Activated naive CD4-positive, alpha-beta T cell treated with anti-CD3 and anti-CD28 coated beads, Interleukin-2, amount 10 ng/mL, durations not matched to agents 7 days and 5 days (primary cell): ENCODE measurements around the gene TUBGCP2.
A peak's percentile ranks its signal among the peaks of the same experiment; 100 is the strongest.

Experiments used
- CTCF ChIA-PET: fragments of 350-600 bp; sonication (Branson Sonifier 250); formaldehyde crosslinking; loops from one replicate; lab custom pipeline; 2021; ENCODE audit warnings: antibody characterized with exemption; lab: Charles Lee
- DNase-seq: peaks from one replicate; pipeline ENCODE4 v3.0.0-alpha.2; 2020
- H3K27ac Mint-ChIP-seq: one replicate; pipeline ENCODE4 v1.8.0; 2021; ENCODE audit warnings: mild to moderate bottlenecking, moderate library complexity, mixed read lengths
- H3K27me3 Mint-ChIP-seq: one replicate; pipeline ENCODE4 v1.8.0; 2021; ENCODE audit warnings: mild to moderate bottlenecking, mixed read lengths
- H3K36me3 Mint-ChIP-seq: one replicate; pipeline ENCODE4 v1.8.0; 2021; ENCODE audit warnings: mixed read lengths
- H3K4me1 Mint-ChIP-seq: one replicate; pipeline ENCODE4 v1.8.0; 2021; ENCODE audit warnings: mixed read lengths
- H3K4me3 Mint-ChIP-seq: one replicate; pipeline ENCODE4 v1.8.0; 2021; ENCODE audit warnings: mild to moderate bottlenecking, moderate library complexity, mixed read lengths
- H3K9me3 Mint-ChIP-seq: one replicate; pipeline ENCODE4 v1.8.0; 2021; ENCODE audit warnings: mixed read lengths

Gene TUBGCP2, protein sequence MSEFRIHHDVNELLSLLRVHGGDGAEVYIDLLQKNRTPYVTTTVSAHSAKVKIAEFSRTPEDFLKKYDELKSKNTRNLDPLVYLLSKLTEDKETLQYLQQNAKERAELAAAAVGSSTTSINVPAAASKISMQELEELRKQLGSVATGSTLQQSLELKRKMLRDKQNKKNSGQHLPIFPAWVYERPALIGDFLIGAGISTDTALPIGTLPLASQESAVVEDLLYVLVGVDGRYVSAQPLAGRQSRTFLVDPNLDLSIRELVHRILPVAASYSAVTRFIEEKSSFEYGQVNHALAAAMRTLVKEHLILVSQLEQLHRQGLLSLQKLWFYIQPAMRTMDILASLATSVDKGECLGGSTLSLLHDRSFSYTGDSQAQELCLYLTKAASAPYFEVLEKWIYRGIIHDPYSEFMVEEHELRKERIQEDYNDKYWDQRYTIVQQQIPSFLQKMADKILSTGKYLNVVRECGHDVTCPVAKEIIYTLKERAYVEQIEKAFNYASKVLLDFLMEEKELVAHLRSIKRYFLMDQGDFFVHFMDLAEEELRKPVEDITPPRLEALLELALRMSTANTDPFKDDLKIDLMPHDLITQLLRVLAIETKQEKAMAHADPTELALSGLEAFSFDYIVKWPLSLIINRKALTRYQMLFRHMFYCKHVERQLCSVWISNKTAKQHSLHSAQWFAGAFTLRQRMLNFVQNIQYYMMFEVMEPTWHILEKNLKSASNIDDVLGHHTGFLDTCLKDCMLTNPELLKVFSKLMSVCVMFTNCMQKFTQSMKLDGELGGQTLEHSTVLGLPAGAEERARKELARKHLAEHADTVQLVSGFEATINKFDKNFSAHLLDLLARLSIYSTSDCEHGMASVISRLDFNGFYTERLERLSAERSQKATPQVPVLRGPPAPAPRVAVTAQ

DNA sequence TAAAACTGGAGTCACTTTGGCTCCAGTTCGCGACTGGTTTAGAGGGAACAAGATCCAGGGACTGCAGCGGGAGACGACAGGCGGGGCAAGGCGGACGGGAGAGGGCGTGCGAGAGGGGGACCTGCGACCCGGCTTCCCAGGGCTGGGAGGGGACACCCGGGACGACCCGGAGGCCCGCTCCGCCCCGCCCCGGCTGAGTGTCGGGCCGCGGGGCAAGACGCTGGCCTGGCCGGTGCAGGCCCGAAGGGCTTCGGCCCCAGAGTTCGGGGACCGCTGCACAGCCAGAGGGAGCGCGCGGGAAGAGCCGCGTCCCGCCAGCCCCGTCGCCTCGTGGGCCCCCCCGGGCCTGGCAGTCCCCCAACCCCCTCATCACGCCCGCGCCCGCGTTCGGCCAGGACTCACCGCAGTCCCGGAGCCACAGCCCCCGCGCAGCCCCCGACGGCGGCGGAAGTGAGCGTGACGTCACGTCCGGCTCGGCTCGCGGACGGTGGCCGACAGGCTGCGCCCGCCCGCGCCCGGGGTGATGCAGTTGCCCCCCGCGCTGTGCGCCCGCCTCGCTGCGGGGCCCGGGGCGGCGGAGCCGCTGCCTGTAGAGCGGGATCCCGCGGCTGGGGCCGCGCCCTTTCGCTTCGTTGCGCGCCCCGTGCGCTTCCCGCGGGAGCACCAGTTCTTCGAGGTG lies at the start of gene TUBGCP2, which contains the start of gene ZNF511:
Gene TUBGCP2, minus strand, starts transcription at position 452 of the 679 bp plus-strand sequence. CDS start 5,931 bp downstream, outside the sequence.
Gene ZNF511, plus strand, starts transcription at position 494 of the 679 bp plus-strand sequence. Its CDS starts 30 bp downstream, at position 524.
- no peaks in the 10 kb centered on the region for H3K9me3 Mint-ChIP-seq
- CTCF ChIA-PET, result interaction anchor here (0.8 to 2.0 kb wide), 13 partner anchors 10 to 165 kb away, joined by 3 to 11 read pairs (median 5); partner anchors contain the start of gene ADAM8
- peak within 1 kb of the TSS; percentile 96 for H3K4me3 Mint-ChIP-seq
- H3K36me3 Mint-ChIP-seq, result peaks cover 21% of the 10 kb centered on the region
- peak within 1 kb of the TSS; percentile 99 for H3K27ac Mint-ChIP-seq
- peak; percentile 89 for DNase-seq
- H3K4me1 Mint-ChIP-seq, result peaks cover 31% of the 10 kb centered on the region
- H3K27me3 Mint-ChIP-seq, result no peaks in the 10 kb centered on the region

DNA sequence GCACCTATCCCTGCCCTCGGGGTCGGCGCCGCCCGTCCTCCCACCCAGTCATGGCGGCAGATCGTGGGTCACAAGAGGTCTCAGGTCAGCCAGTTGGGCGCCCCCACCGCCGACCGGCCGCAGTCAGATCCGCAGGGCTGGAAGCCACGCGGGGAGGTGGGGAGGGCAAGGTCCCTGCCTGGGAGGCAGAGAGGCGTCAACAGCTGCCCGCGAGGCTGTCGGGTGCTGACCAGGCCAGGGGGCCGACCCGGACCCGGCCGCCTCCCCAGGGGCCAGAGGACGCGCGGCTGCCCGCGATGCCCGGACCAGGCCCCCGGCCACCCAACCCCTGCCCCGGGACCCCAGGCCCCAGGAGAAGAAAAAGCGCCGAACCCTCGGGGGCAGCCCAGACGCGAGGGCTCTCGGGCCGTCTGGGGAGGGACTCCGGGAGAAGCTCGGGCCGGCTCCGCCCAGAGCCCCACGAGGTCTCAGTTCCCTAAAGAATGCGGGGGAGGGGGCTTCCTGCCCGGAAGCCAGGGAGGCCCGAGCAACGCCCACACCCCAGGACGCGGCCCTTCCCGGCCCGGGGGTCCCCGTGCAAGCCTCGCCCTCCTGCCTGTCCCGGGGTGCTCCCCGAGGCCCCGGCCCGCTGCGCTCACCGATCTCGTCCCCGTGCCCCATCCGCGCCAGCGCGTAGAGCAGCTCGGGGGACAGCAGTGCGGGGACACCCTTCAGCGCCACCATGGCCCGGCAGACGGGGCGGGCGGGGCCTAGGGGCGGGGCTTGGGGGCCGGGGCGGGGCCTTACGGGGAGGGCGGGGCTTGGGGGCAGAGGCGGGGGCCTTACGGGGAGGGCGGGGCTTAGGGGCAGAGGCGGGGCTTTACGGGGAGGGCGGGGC lies 48.9 kb upstream of the TUBGCP2 start, which contains the start of gene FUOM:
Gene FUOM, minus strand, starts transcription at position 735 of the 877 bp plus-strand sequence. Its CDS starts 12 bp downstream, at position 723.
- Mint-ChIP-seq H3K27ac (no peak within 1 kb of the TSS), H3K27me3 (peaks cover 3% of the 10 kb centered on the region), H3K9me3 (no peaks in the 10 kb centered on the region), H3K4me1 (peaks cover 6% of the 10 kb centered on the region), H3K4me3 (peak within 1 kb of the TSS; percentile 73), H3K36me3 (no peaks in the 10 kb centered on the region)
- DNase-seq, result peak; percentile 83
- CTCF ChIA-PET, result no interaction called here

DNA sequence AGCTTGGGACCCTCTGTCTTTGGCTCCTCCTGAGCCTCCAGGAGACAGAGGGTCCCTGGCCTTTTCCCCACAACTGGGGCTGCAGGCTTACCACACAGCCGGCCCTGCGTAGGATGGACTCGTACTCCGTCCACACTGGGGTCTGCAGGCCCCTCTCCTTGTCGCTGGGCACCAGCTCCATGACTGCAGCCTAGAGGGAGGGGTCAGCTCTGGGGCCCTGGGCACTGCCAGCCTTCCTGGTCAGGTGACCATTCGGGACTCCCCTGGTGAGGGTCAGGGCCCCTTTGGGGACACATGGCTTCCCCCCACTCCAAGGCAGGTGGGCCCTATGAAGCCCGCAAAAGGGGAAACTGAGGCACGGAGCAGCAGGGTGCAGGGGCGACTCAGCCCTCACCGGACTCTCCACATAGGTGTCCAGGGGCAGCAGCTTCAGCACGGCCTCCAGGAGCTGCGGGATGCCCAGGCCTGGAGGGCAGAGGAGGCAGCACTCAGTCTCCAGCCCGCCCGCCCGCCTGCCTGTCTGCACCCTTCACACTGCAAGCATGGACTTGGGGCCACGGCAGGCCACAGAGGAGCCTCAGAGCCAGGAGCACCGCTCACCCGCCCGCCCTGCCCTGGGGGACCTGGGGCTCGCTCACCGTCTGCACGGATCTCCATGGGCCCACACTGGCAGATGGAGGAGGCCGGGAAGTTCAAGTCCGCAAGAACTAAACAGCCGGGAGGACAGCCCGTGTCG lies 48.0 kb upstream of the TUBGCP2 start:
- Mint-ChIP-seq H3K27me3 (peaks cover 5% of the 10 kb centered on the region), H3K4me1 (peaks cover 6% of the 10 kb centered on the region), H3K27ac (no peak overlapping the region), H3K4me3 (peak overlapping the region; percentile 73), H3K9me3 (no peaks in the 10 kb centered on the region), H3K36me3 (no peaks in the 10 kb centered on the region)
- no peak for DNase-seq
- CTCF ChIA-PET, result interaction anchor here (1.3 kb wide), 1 partner anchor 28 kb away, joined by 3 read pairs; no protein-coding TSS in a partner anchor

DNA sequence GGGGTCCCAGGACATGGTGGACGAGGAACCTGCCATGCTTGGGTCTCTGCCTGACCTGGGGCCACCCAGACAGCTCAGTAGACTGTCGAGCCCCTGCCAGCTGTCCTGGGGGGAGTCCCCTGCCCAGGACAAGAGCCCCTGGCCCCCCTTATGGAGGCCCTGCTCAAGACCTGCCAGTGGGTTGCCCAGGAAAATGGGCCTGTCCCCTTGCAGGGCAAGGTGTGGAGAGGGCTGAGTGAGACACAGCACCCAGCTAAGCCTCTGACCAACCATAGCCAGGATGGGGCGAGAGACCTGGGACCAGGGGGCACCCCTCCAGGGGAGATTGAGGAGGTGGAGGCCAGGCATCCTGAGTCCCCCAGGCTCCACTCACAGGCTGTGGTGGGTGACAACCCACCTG lies 47.3 kb upstream of the TUBGCP2 start:
- no peaks in the 10 kb centered on the region for H3K9me3 Mint-ChIP-seq
- peak overlapping the region; percentile 63 for H3K4me3 Mint-ChIP-seq
- H3K36me3 Mint-ChIP-seq, result no peaks in the 10 kb centered on the region
- H3K4me1 Mint-ChIP-seq, result peaks cover 6% of the 10 kb centered on the region
- no peak overlapping the region for H3K27ac Mint-ChIP-seq
- peaks cover 8% of the 10 kb centered on the region for H3K27me3 Mint-ChIP-seq
- CTCF ChIA-PET, result interaction anchor here (1.3 kb wide), 1 partner anchor 27 kb away, joined by 3 read pairs; no protein-coding TSS in a partner anchor
- no peak for DNase-seq

DNA sequence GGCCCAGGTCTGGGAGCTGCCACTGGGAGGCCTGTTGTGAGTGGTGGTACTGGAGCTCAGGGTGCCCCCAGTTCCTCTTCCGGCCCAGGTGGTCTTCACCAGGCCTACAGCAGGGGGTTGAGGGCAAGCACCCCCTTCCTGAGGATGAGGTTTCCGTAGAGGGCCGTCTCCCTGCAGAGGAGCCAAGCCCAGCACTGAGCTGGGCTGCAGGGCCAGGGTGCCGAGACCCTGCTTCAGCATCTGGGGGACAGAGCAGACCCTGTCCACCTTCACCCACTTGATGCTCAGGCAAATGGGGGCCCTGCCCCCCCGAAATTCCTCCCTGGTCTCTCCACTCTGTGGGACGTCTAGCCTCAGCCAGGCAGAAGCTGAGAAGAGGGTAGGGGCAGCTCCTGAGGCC lies 46.6 kb upstream of the TUBGCP2 start:
- CTCF ChIA-PET, result no interaction called here
- Mint-ChIP-seq H3K27ac (no peak overlapping the region), H3K4me3 (no peak overlapping the region), H3K27me3 (peaks cover 8% of the 10 kb centered on the region), H3K9me3 (no peaks in the 10 kb centered on the region), H3K4me1 (peaks cover 6% of the 10 kb centered on the region), H3K36me3 (no peaks in the 10 kb centered on the region)
- no peak for DNase-seq

DNA sequence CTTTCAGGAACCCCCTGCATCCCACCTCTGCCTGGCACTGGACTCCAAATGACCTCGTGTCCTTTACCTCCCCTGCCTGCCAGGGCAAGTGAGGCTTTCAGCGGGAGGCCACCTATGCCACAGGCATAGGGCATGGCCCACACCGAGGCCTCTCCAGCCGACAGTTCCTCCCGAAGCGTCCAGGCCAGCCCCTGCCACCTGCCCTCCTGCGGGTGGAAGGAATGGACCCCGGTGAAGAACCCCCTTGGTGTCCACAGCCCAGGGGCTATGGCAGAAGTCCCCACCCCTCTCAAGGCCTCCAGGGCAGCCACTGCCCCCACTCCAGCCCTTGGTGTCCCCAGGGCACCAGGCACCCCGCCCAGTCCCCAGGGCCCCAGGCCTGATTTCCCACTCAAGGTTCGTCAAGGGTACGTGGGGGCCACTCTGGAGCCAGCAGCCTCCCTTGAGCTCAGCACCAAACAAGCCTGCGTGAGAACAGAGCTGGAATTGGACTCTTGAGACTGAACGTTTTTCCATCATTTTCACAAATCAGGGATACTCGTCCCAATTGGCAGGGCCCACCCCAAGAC lies 46.1 kb upstream of the TUBGCP2 start:
- no peak for DNase-seq
- no peak overlapping the region for H3K27ac Mint-ChIP-seq
- no peak overlapping the region for H3K4me3 Mint-ChIP-seq
- peaks cover 6% of the 10 kb centered on the region for H3K4me1 Mint-ChIP-seq
- CTCF ChIA-PET, result interaction anchor here (3.5 kb wide), 1 partner anchor 26 kb away, joined by 12 read pairs; no protein-coding TSS in a partner anchor
- H3K27me3 Mint-ChIP-seq, result peaks cover 8% of the 10 kb centered on the region
- no peaks in the 10 kb centered on the region for H3K36me3 Mint-ChIP-seq
- H3K9me3 Mint-ChIP-seq, result no peaks in the 10 kb centered on the region

DNA sequence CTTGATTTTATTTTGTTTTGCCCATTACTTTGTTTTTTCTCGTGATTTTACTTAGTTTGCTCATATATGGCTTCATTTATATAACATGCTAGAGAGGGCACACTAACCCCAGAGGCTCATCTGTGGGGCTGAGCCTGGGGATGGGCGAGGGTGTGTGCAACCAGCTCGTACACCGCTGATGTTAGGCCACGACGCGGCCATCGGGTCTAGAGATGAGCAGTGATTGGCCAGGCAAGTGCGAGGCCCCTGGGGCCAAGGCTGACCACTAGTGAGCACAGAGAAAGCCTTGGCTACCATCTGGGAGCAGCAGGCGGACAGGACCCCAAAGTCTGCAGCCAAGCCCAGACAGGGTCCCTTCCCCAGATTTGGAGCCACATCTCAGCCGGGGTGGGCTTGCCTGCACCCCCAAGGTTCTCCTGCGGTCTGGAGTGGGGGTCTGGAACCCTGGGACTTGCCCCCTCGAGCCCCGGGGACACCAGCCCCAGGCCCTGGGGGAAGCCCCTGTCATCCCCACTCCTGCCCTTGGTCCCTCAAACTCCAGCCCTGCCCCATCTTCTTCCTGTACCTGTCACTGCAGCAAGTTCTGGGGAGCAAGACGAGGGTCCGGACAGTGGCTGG lies 45.4 kb upstream of the TUBGCP2 start:
- no peak overlapping the region for H3K4me3 Mint-ChIP-seq
- no peaks in the 10 kb centered on the region for H3K36me3 Mint-ChIP-seq
- H3K4me1 Mint-ChIP-seq, result peaks cover 6% of the 10 kb centered on the region
- CTCF ChIA-PET, result interaction anchor here (0.7 to 3.5 kb wide), 2 partner anchors 25 to 258 kb away, joined by 3 to 12 read pairs; no protein-coding TSS in a partner anchor
- no peak for DNase-seq
- no peak overlapping the region for H3K27ac Mint-ChIP-seq
- peaks cover 12% of the 10 kb centered on the region for H3K27me3 Mint-ChIP-seq
- no peaks in the 10 kb centered on the region for H3K9me3 Mint-ChIP-seq

DNA sequence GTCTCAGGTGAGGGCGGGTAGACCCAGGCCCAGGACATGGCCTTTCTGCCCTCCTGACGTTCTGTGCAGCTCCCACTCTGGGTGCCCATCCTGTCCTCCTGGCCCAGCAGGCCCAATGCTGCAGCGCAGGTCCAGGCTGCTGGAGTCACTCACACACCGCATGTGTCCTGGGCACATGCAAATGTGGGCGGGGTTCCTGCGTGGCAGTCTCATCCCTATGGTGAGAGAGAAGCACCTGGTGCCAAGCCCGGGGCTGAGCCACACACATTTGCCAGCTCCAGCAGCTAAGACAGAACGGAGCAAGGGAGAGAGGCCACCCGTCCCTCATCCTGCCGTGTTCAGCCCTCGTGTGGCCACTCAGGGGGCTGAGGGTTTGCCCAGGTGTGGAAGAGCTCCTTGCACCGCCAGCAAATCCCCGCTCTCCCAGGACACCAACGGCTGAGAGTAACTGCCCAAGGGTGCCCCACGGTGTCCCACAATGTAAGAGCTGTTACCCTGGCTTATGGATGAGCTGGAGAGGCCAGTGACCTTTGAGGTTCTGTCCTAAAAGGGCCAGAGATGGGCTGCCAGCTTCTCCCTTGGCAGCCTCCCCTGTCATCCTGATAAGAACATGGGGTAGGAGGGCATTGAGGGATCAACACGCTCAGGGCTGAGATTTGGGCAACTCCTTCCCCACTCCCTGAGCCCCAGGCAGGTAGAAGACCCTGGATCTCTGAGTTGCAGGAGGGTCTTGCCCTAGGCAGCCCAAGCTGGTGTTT lies 44.7 kb upstream of the TUBGCP2 start:
- no peak for DNase-seq
- no peaks in the 10 kb centered on the region for H3K36me3 Mint-ChIP-seq
- CTCF ChIA-PET, result interaction anchor here (0.7 to 3.5 kb wide), 2 partner anchors 24 to 258 kb away, joined by 3 to 12 read pairs; no protein-coding TSS in a partner anchor

DNA sequence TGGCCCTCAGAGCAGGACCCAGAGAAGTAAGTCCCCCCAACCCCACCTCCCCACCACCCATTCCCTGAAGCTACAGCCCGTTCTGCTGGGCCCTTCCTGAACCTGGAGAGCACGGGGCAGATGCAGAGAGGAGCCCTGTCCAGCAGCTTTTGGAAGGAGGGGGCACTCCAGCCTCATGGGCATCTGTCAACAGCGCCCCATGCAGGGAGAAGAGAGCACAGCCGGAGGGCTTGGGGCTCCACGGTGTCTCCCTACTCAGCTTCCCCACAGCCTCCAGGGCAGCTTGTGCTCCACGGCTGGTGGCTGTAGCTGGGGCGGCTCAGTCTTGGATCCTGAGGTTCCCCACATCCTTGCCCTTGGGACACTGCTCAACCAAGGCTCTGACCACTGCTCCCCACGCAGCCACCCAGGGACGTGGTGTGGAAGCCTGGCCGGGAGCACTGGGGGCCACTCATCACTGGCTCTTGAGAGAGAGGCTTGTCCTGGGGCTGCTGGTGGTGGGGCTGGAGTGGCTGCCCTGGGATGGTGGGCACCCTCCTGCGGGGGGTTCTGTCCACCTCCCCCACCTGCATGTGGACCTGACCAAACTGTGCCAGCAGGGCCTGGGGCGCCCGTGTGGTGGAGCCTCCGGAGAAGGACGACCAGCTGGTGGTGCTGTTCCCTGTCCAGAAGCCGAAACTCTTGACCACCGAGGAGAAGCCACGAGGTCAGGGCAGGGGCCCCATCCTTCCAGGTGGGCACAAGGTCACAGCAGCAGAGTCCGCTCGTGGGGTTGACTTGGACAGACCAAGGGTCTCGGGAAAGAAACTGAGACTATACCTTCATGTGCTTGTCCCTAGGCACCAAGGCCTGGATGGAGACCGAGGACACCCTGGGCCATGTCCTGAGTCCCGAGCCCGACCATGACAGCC lies 43.0 kb upstream of the TUBGCP2 start:
- peaks cover 3% of the 10 kb centered on the region for H3K4me1 Mint-ChIP-seq

More for the DNA sequence above, 44.7 kb upstream of the TUBGCP2 start:
- Mint-ChIP-seq H3K4me3 (no peak overlapping the region), H3K4me1 (peaks cover 6% of the 10 kb centered on the region), H3K9me3 (no peaks in the 10 kb centered on the region), H3K27me3 (peaks cover 14% of the 10 kb centered on the region), H3K27ac (no peak overlapping the region)

DNA sequence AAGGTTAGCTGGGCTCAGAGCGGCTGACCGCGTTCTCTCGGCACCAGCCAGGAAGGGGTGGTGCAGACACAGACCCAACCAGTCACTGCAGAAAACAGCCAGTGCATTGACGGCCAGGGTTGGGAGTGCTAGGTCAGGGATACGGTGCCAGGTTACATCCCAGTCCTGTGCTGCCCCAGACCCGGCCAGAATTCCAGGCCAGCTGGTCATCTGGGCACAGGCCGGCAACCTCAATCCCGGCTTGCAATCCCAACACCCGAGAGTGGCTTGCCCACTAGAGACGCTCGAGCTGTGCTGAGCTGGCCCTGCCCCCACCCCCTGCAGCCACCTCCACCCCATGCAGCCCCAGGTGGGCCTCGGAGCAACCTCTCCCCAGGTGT lies 42.3 kb upstream of the TUBGCP2 start:
- Mint-ChIP-seq H3K9me3 (no peaks in the 10 kb centered on the region), H3K27me3 (peaks cover 28% of the 10 kb centered on the region), H3K27ac (no peak overlapping the region), H3K36me3 (no peaks in the 10 kb centered on the region), H3K4me3 (no peak overlapping the region), H3K4me1 (no peaks in the 10 kb centered on the region)
- CTCF ChIA-PET, result no interaction called here
- no peak for DNase-seq

More for the DNA sequence above, 43.0 kb upstream of the TUBGCP2 start:
- Mint-ChIP-seq H3K9me3 (no peaks in the 10 kb centered on the region), H3K36me3 (no peaks in the 10 kb centered on the region), H3K27me3 (peaks cover 25% of the 10 kb centered on the region), H3K4me3 (no peak overlapping the region), H3K27ac (no peak overlapping the region)
- CTCF ChIA-PET, result interaction anchor here (3.5 kb wide), 1 partner anchor 22 kb away, joined by 12 read pairs; no protein-coding TSS in a partner anchor
- DNase-seq, result no peak
